OCI-LY3 (cell line): Measurements from ENCODE around the gene CARD6.

Experiments used
- CTCF ChIP-seq: fragments of 200-600, 300-600 bp; sonication (generic); IDR thresholded peaks from 2 replicates; pipeline ENCODE4 v1.5.1; 2014; ENCODE audit warnings: antibody characterized with exemption, low read length, low read depth
- EZH2phosphoT487 ChIP-seq: fragments of 200-600 bp; shearing (Covaris generic); IDR thresholded peaks from 2 replicates; pipeline ENCODE4 v1.6.1; 2018; ENCODE audit warnings: antibody characterized with exemption, mixed run types, low read depth

DNA sequence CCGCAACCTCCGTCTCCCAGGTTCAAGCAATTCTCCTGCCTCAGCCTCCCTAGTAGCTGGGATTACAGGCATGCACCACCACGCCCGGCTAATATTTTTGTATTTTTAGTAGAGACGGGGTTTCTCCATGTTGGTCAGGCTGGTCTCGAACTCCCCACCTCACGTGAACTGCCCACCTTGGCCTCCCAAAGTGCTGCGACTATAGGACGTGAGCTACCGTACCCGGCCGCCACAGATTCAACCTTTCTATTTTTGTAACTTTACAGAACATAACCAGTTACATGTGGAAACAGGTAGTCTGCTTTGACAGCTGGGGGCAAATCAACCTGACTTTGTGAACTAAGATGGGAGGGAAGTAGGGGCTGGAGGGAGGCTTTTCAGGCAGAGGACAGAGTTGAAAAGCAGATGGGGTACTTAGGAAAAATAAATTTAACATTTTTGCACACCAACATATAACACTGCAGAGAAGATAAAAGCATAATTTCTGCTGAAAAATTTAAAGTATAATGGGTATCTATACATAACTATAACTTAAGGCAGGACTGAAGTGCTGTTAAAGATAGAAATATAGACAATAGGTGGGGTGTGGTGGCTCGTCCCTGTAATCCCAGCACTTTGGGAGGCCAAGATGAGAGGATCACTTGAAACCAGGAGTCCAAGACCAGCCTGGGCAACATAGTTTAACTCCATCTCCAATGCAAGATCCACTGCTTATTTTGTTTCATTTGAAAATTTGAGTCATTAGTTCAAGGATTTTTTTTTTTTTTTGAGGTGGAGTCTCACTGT lies 11.2 kb upstream of the CARD6 start:
- TF ChIP-seq CTCF, result no peak
- no peak for TF ChIP-seq EZH2phosphoT487
